WTC11 (cell line): ENCODE results near the gene SRXN1. TPM values are rescaled to one million over a fixed set of nuclear protein-coding genes. Genes with fewer than 3 reads are reported as not detected.

Experiments
- ATAC-seq: fragments of 200-7000 bp; cut with Tn5 transposase; 2 replicates; pipeline ENCODE4 v1.10.0; 2021; ENCODE audit warnings: mild to moderate bottlenecking, moderate library complexity
- CTCF ChIA-PET: fragments of 300-600 bp; sonication (Branson Sonifier 250); formaldehyde crosslinking; loops from one replicate; lab custom pipeline; 2021; ENCODE audit warnings: antibody characterized with exemption; lab: Charles Lee
- POLR2A ChIA-PET: fragments of 350-600 bp; sonication (Branson Sonifier 250); formaldehyde crosslinking; loops from one replicate; lab custom pipeline; 2021; ENCODE audit warnings: antibody characterized with exemption; lab: Charles Lee
- DNase-seq: peaks from one replicate; pipeline ENCODE4 v3.0.0; 2021; ENCODE audit warnings: low spot score
- H3K27ac Mint-ChIP-seq: 2 replicates; pipeline ENCODE4 v1.8.0; 2021; ENCODE audit warnings: mixed read lengths
- H3K27me3 Mint-ChIP-seq: 2 replicates; pipeline ENCODE4 v1.8.0; 2021; ENCODE audit warnings: low read depth, mild to moderate bottlenecking, moderate library complexity, mixed read lengths
- H3K36me3 Mint-ChIP-seq: 2 replicates; pipeline ENCODE4 v1.8.0; 2021; ENCODE audit warnings: mixed read lengths
- H3K4me1 Mint-ChIP-seq: 2 replicates; pipeline ENCODE4 v1.8.0; 2022; ENCODE audit warnings: mixed read lengths
- H3K4me3 Mint-ChIP-seq: 2 replicates; pipeline ENCODE4 v1.8.0; 2021; ENCODE audit warnings: mild to moderate bottlenecking, moderate library complexity, mixed read lengths
- H3K9me3 Mint-ChIP-seq: 2 replicates; pipeline ENCODE4 v1.8.0; 2021; ENCODE audit warnings: mixed read lengths
- CTCF ChIP-seq: fragments of 200-600 bp; IDR thresholded peaks from 2 replicates; pipeline ENCODE4 v1.8.0; 2022; ENCODE audit warnings: antibody characterized with exemption
- E2F1 ChIP-seq: sonication (generic); formaldehyde crosslinking; IDR thresholded peaks from 2 replicates; pipeline ENCODE4 v1.8.0; 2022; ENCODE audit warnings: mild to moderate bottlenecking, missing genetic modification reagents
- ELF4 ChIP-seq: sonication (generic); formaldehyde crosslinking; IDR thresholded peaks from 2 replicates; pipeline ENCODE4 v1.8.1; 2022; ENCODE audit warnings: low read depth, mild to moderate bottlenecking, moderate library complexity, missing genetic modification reagents
- ETV6 ChIP-seq: sonication (generic); formaldehyde crosslinking; IDR thresholded peaks from 2 replicates; pipeline ENCODE4 v1.8.1; 2022; ENCODE audit warnings: mild to moderate bottlenecking, missing genetic modification reagents
- FOXP1 ChIP-seq: sonication (generic); formaldehyde crosslinking; IDR thresholded peaks from 2 replicates; pipeline ENCODE4 v1.8.0; 2022; ENCODE audit warnings: missing genetic modification reagents, mild to moderate bottlenecking, moderate library complexity, borderline replicate concordance
- FOXP4 ChIP-seq: sonication (generic); formaldehyde crosslinking; IDR thresholded peaks from 2 replicates; pipeline ENCODE4 v1.8.0; 2022; ENCODE audit warnings: mild to moderate bottlenecking, missing genetic modification reagents
- GRHL2 ChIP-seq: fragments of 250-450 bp; sonication (Bioruptor Pico); IDR thresholded peaks from 2 replicates; pipeline ENCODE4 v1.8.0; 2022; ENCODE audit warnings: mild to moderate bottlenecking, moderate library complexity; ENCODE audit not compliant: insufficient replicate concordance, severe bottlenecking
- GTF2I ChIP-seq: fragments of 250-450 bp; sonication (Bioruptor Pico); conservative IDR thresholded peaks from 2 replicates; pipeline ENCODE4 v1.4.0; 2021; ENCODE audit warnings: mild to moderate bottlenecking
- IRF2 ChIP-seq: sonication (generic); formaldehyde crosslinking; IDR thresholded peaks from 2 replicates; pipeline ENCODE4 v1.8.0; 2022; ENCODE audit warnings: low read depth, missing genetic modification reagents, borderline replicate concordance
- MAX ChIP-seq: sonication (generic); formaldehyde crosslinking; IDR thresholded peaks from 2 replicates; pipeline ENCODE4 v1.8.0; 2022; ENCODE audit warnings: mild to moderate bottlenecking, missing genetic modification reagents
- MLX ChIP-seq: sonication (generic); formaldehyde crosslinking; IDR thresholded peaks from 2 replicates; pipeline ENCODE4 v1.8.1; 2023; ENCODE audit warnings: mild to moderate bottlenecking, missing genetic modification reagents, moderate library complexity
- NFE2L1 ChIP-seq: sonication (generic); formaldehyde crosslinking; IDR thresholded peaks from 2 replicates; pipeline ENCODE4 v1.8.1; 2023; ENCODE audit warnings: missing genetic modification reagents
- OVOL2 ChIP-seq: fragments of 250-450 bp; sonication (Bioruptor Pico); IDR thresholded peaks from 2 replicates; pipeline ENCODE4 v1.9.0; 2021; ENCODE audit warnings: mild to moderate bottlenecking, borderline replicate concordance
- SMAD4 ChIP-seq: sonication (generic); formaldehyde crosslinking; IDR thresholded peaks from 2 replicates; pipeline ENCODE4 v1.8.0; 2022; ENCODE audit warnings: mild to moderate bottlenecking, missing genetic modification reagents
- SP1 ChIP-seq: sonication (generic); formaldehyde crosslinking; conservative IDR thresholded peaks from 2 replicates; pipeline ENCODE4 v1.8.1; 2022; ENCODE audit warnings: missing genetic modification reagents
- TEAD4 ChIP-seq: sonication (generic); formaldehyde crosslinking; IDR thresholded peaks from 2 replicates; pipeline ENCODE4 v1.8.0; 2022; ENCODE audit warnings: mild to moderate bottlenecking, missing genetic modification reagents
- ZMAT4 ChIP-seq: fragments of 250-450 bp; sonication (Bioruptor Pico); IDR thresholded peaks from 2 replicates; pipeline ENCODE4 v1.9.0; 2021; ENCODE audit warnings: mild to moderate bottlenecking
- ZNF121 ChIP-seq: sonication (generic); formaldehyde crosslinking; IDR thresholded peaks from 2 replicates; pipeline ENCODE4 v1.8.0; 2023; ENCODE audit warnings: missing genetic modification reagents
- ZNF423 ChIP-seq: fragments of 250-450 bp; sonication (Bioruptor Pico); IDR thresholded peaks from 2 replicates; pipeline ENCODE4 v2.1.2; 2022; ENCODE audit warnings: mild to moderate bottlenecking, moderate library complexity
- ZNF532 ChIP-seq: fragments of 250-450 bp; sonication (Bioruptor Pico); IDR thresholded peaks from 2 replicates; pipeline ENCODE4 v1.9.0; 2021; ENCODE audit warnings: mild to moderate bottlenecking, borderline replicate concordance
- ZSCAN18 ChIP-seq: fragments of 250-450 bp; sonication (Bioruptor Pico); IDR thresholded peaks from 2 replicates; pipeline ENCODE4 v2.1.2; 2022; ENCODE audit warnings: mild to moderate bottlenecking, moderate library complexity
- total RNA-seq: library from RNA; stranded (reverse); gene quantifications from 3 replicates; pipeline ENCODE4 v1.2.3, GENCODE V29; 2021

Gene SRXN1
- total RNA-seq, 1 experiment from 2014 or later = 23.0 TPM

- ChIA-PET POLR2A (interaction anchor here (1.1 to 1.4 kb wide), 2 partner anchors 21 to 123 kb away, joined by 3 to 4 read pairs; partner anchors contain the start of gene CSNK2A1), CTCF (interaction anchor here (0.5 to 10.5 kb wide), 56 partner anchors 9 to 382 kb away, joined by 3 to 136 read pairs (median 6); partner anchors contain the start of genes CSNK2A1, FAM110A, SCRT2 and SLC52A3)
- Mint-ChIP-seq H3K27me3 (peaks cover 36% of the 10 kb centered on the region), H3K27ac (no peak overlapping the region), H3K36me3 (no peaks in the 10 kb centered on the region), H3K4me1 (peaks cover 51% of the 10 kb centered on the region), H3K4me3 (no peak overlapping the region), H3K9me3 (no peaks in the 10 kb centered on the region)
- DNase-seq = no peak
- TF ChIP-seq GTF2I (CRISPR knock-in tag) (no peak), ZNF423 (CRISPR knock-in tag) (no peak), ETV6 (CRISPR knock-in tag) (no peak), FOXP1 (CRISPR knock-in tag) (no peak), SMAD4 (CRISPR knock-in tag) (no peak), MLX (CRISPR knock-in tag) (no peak)
- no peak for ATAC-seq
Observed at GRCh38 chr20:666877-667276, 13.9 kb upstream of the SRXN1 start.

GRCh38 chr20:665276-665675 lies 12.3 kb upstream of the SRXN1 start:
- ChIA-PET POLR2A (interaction anchor here (1.3 kb wide), 1 partner anchor 20 kb away, joined by 4 read pairs; no protein-coding TSS in a partner anchor), CTCF (interaction anchor here (0.6 to 10.5 kb wide), 7 partner anchors 11 to 63 kb away, joined by 3 to 136 read pairs (median 4); partner anchors contain the start of genes SCRT2 and SRXN1)

More at GRCh38 chr20:665276-665675, 12.3 kb upstream of the SRXN1 start:
- TF ChIP-seq ZMAT4 (CRISPR knock-in tag) = no peak
- TF ChIP-seq ETV6 (CRISPR knock-in tag) = no peak
- TF ChIP-seq TEAD4 (CRISPR knock-in tag) = no peak
- TF ChIP-seq NFE2L1 (CRISPR knock-in tag) = no peak
- no peak for TF ChIP-seq ELF4 (CRISPR knock-in tag)
- TF ChIP-seq ZNF423 (CRISPR knock-in tag) = peak; percentile 68; the same call in 1 of the 2 replicates
- no peak for TF ChIP-seq ZNF532 (CRISPR knock-in tag)
- TF ChIP-seq ZNF121 = no peak
- TF ChIP-seq E2F1 (CRISPR knock-in tag) = no peak
- TF ChIP-seq IRF2 (CRISPR knock-in tag) = no peak
- TF ChIP-seq SP1 (CRISPR knock-in tag) = no peak
- no peak for TF ChIP-seq ZSCAN18 (CRISPR knock-in tag)
- TF ChIP-seq FOXP4 (CRISPR knock-in tag) = no peak
- TF ChIP-seq OVOL2 = no peak
- TF ChIP-seq MAX = 0 out of 2 replicates have a peak, but pooled peaks have one; percentile 39
- TF ChIP-seq GRHL2 (CRISPR knock-in tag) = no peak
- no peak for TF ChIP-seq CTCF
- H3K4me3 Mint-ChIP-seq = no peak overlapping the region
- peaks cover 48% of the 10 kb centered on the region for H3K27me3 Mint-ChIP-seq
- peaks cover 61% of the 10 kb centered on the region for H3K4me1 Mint-ChIP-seq
- H3K9me3 Mint-ChIP-seq = no peaks in the 10 kb centered on the region
- H3K27ac Mint-ChIP-seq = no peak overlapping the region
- DNase-seq = peak; percentile 30
- no peak for ATAC-seq
- H3K36me3 Mint-ChIP-seq = no peaks in the 10 kb centered on the region
